Activated CD4-positive, alpha-beta T cell treated with anti-CD3 and anti-CD28 coated beads, Interleukin-2, amount 50 U/mL, for 16 hours (primary cell): ENCODE measurements around the gene RMND5A.

Experiments used
- DNase-seq: peaks from one replicate; pipeline ENCODE4 v3.0.0-alpha.2; 2020

The RMND5A gene

GRCh38 chr2:86800856-86801567, 80.9 kb downstream of the RMND5A start:
- no peak for DNase-seq

GRCh38 chr2:86806059-86806857, 86.2 kb downstream of the RMND5A start:
- no peak for DNase-seq

GRCh38 chr2:86807133-86807467, 87.0 kb downstream of the RMND5A start:
- no peak for DNase-seq

GRCh38 chr2:86807468-86808275, 87.6 kb downstream of the RMND5A start:
- peak; percentile 38 for DNase-seq

GRCh38 chr2:86808315-86809161, 88.4 kb downstream of the RMND5A start:
- DNase-seq, result peak; percentile 94

- no peak for DNase-seq
Observed at GRCh38 chr2:86809481-86810121, 89.5 kb downstream of the RMND5A start.

GRCh38 chr2:86815611-86816010, 95.5 kb downstream of the RMND5A start:
- peak; percentile 16 for DNase-seq

- DNase-seq, result no peak
Observed at GRCh38 chr2:86818114-86818801, 98.2 kb downstream of the RMND5A start.

- DNase-seq, result no peak
Observed at GRCh38 chr2:86818957-86819356, 98.9 kb downstream of the RMND5A start.

GRCh38 chr2:86821306-86821705, 101.2 kb downstream of the RMND5A start:
- DNase-seq, result no peak

GRCh38 chr2:86821842-86822241, 101.8 kb downstream of the RMND5A start:
- no peak for DNase-seq

- no peak for DNase-seq
Observed at GRCh38 chr2:86822668-86823345, 102.7 kb downstream of the RMND5A start.

GRCh38 chr2:86825036-86825692, 105.1 kb downstream of the RMND5A start:
- no peak for DNase-seq

GRCh38 chr2:86825693-86826381, 105.7 kb downstream of the RMND5A start:
- peak; percentile 29 for DNase-seq

GRCh38 chr2:86826951-86827350, 106.9 kb downstream of the RMND5A start:
- no peak for DNase-seq
